Liver (tissue), 3 donors: ENCODE results near the gene RNF112.

Experiments
- EGR1 ChIP-seq, 2 donors: IDR thresholded peaks; 2 replicates each; pipeline ENCODE4 v1.6.1; 2016 to 2018; ENCODE audit warnings: antibody characterized with exemption in 2 of 2, low read depth in 2 of 2
- GABPA ChIP-seq, 2 donors: IDR thresholded peaks in 1 of 2; conservative IDR thresholded peaks in 1 of 2; 2 replicates each; pipeline ENCODE4 v1.6.1; 2016; ENCODE audit warnings: antibody characterized with exemption in 2 of 2, mild to moderate bottlenecking in 1 of 2, moderate library complexity in 1 of 2
- RAD21 ChIP-seq, 2 donors: IDR thresholded peaks; 2 replicates each; pipeline ENCODE4 v1.6.1; 2016; ENCODE audit warnings: antibody characterized with exemption in 2 of 2, mild to moderate bottlenecking in 2 of 2
- RXRA ChIP-seq, 2 donors: IDR thresholded peaks; 2 replicates each; pipeline ENCODE4 v1.6.1; 2017 to 2018; ENCODE audit warnings: antibody characterized with exemption in 2 of 2, mild to moderate bottlenecking in 1 of 2
- SP1 ChIP-seq: IDR thresholded peaks from 2 replicates; pipeline ENCODE4 v1.6.1; 2018; ENCODE audit warnings: antibody characterized with exemption, mild to moderate bottlenecking
- TAF1 ChIP-seq: conservative IDR thresholded peaks from 2 replicates; pipeline ENCODE4 v1.6.1; 2016; ENCODE audit warnings: antibody characterized with exemption, mild to moderate bottlenecking
- TF ChIP-seq, protein P1 (sequence below): fragments of 150-350 bp; IDR thresholded peaks from 2 replicates; pipeline ENCODE4 v1.5.1; 2017; ENCODE audit warnings: improper control_type of control experiment, low read depth, low read length; ENCODE audit not compliant: missing input control
- TF ChIP-seq, protein P2 (sequence below): IDR thresholded peaks from 2 replicates; pipeline ENCODE4 v1.6.1; 2016; ENCODE audit warnings: antibody characterized with exemption
- TF ChIP-seq, protein P3 (sequence below): IDR thresholded peaks from 2 replicates; pipeline ENCODE4 v1.6.1; 2016; ENCODE audit warnings: antibody characterized with exemption, mild to moderate bottlenecking
- TF ChIP-seq, protein P4 (sequence below): IDR thresholded peaks from 2 replicates; pipeline ENCODE4 v1.6.1; 2016; ENCODE audit warnings: antibody characterized with exemption
- TF ChIP-seq, protein P5 (sequence below): IDR thresholded peaks from 2 replicates; pipeline ENCODE4 v1.6.1; 2016; ENCODE audit warnings: antibody characterized with exemption
- donor health status: healthy.
- donor health status: healthy.

DNA sequence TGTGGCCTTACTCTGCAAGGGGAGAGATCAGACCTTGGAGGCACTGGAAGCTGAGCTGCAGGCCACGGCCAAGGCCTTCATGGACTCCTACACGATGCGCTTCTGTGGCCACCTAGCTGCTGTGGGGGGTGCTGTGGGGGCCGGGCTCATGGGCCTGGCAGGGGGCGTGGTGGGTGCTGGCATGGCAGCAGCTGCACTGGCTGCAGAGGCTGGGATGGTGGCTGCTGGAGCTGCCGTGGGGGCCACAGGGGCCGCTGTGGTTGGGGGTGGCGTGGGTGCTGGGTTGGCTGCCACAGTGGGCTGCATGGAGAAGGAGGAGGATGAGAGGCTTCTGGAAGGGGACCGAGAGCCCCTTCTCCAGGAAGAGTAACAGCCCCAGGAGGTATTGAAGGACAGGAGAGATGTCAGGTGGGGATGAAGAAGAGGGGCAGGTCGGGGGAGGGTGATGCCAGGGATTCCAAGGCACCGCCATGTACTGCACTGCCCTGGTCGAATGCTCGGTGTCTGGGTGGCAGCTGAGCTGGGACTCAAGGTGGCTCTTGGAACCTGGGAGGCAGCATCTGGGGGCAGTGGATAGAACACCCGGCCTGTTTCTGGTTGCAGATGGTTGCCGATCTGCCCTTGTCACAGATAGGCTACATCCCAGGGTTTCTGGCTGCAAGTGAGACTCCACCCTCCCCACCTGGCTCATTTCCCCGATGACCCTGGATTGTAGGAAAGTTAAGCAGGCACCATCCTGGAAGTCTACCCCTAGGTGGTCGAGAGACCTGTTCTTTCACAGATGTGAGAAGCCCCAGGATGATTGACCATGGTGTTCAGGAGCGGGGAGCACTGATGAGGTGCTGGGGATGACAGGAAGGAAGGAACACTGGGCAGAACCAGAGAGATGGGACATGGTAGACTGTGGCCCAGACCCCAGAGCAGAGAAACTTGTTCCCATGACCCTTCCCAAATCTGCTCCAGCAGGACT is 5.1 kb downstream of the RNF112 start:
- TF ChIP-seq, protein P1, sequence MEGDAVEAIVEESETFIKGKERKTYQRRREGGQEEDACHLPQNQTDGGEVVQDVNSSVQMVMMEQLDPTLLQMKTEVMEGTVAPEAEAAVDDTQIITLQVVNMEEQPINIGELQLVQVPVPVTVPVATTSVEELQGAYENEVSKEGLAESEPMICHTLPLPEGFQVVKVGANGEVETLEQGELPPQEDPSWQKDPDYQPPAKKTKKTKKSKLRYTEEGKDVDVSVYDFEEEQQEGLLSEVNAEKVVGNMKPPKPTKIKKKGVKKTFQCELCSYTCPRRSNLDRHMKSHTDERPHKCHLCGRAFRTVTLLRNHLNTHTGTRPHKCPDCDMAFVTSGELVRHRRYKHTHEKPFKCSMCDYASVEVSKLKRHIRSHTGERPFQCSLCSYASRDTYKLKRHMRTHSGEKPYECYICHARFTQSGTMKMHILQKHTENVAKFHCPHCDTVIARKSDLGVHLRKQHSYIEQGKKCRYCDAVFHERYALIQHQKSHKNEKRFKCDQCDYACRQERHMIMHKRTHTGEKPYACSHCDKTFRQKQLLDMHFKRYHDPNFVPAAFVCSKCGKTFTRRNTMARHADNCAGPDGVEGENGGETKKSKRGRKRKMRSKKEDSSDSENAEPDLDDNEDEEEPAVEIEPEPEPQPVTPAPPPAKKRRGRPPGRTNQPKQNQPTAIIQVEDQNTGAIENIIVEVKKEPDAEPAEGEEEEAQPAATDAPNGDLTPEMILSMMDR, result no peak
- TF ChIP-seq SP1, result no peak
- TF ChIP-seq GABPA (IDR thresholded peaks at IDR 0.05 in 1 of 2, conservative IDR thresholded peaks at IDR 0.05 in 1 of 2), result no peak
- TF ChIP-seq, protein P2, sequence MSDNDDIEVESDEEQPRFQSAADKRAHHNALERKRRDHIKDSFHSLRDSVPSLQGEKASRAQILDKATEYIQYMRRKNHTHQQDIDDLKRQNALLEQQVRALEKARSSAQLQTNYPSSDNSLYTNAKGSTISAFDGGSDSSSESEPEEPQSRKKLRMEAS, result no peak
- TF ChIP-seq, protein P3, sequence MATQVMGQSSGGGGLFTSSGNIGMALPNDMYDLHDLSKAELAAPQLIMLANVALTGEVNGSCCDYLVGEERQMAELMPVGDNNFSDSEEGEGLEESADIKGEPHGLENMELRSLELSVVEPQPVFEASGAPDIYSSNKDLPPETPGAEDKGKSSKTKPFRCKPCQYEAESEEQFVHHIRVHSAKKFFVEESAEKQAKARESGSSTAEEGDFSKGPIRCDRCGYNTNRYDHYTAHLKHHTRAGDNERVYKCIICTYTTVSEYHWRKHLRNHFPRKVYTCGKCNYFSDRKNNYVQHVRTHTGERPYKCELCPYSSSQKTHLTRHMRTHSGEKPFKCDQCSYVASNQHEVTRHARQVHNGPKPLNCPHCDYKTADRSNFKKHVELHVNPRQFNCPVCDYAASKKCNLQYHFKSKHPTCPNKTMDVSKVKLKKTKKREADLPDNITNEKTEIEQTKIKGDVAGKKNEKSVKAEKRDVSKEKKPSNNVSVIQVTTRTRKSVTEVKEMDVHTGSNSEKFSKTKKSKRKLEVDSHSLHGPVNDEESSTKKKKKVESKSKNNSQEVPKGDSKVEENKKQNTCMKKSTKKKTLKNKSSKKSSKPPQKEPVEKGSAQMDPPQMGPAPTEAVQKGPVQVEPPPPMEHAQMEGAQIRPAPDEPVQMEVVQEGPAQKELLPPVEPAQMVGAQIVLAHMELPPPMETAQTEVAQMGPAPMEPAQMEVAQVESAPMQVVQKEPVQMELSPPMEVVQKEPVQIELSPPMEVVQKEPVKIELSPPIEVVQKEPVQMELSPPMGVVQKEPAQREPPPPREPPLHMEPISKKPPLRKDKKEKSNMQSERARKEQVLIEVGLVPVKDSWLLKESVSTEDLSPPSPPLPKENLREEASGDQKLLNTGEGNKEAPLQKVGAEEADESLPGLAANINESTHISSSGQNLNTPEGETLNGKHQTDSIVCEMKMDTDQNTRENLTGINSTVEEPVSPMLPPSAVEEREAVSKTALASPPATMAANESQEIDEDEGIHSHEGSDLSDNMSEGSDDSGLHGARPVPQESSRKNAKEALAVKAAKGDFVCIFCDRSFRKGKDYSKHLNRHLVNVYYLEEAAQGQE, result no peak
- TF ChIP-seq TAF1, result no peak
- no peak for TF ChIP-seq EGR1 (IDR thresholded peaks at IDR 0.05; ENCODE audit: low read depth in 2 of 2)
- no peak for TF ChIP-seq RAD21 (IDR thresholded peaks at IDR 0.05)
- TF ChIP-seq RXRA (IDR thresholded peaks at IDR 0.05), result no peak
- TF ChIP-seq, protein P4, sequence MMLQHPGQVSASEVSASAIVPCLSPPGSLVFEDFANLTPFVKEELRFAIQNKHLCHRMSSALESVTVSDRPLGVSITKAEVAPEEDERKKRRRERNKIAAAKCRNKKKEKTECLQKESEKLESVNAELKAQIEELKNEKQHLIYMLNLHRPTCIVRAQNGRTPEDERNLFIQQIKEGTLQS, result no peak
- TF ChIP-seq, protein P5, sequence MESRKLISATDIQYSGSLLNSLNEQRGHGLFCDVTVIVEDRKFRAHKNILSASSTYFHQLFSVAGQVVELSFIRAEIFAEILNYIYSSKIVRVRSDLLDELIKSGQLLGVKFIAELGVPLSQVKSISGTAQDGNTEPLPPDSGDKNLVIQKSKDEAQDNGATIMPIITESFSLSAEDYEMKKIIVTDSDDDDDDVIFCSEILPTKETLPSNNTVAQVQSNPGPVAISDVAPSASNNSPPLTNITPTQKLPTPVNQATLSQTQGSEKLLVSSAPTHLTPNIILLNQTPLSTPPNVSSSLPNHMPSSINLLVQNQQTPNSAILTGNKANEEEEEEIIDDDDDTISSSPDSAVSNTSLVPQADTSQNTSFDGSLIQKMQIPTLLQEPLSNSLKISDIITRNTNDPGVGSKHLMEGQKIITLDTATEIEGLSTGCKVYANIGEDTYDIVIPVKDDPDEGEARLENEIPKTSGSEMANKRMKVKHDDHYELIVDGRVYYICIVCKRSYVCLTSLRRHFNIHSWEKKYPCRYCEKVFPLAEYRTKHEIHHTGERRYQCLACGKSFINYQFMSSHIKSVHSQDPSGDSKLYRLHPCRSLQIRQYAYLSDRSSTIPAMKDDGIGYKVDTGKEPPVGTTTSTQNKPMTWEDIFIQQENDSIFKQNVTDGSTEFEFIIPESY, result no peak
